Measurements from ENCODE around the gene CPN2.

- TF ChIP-seq POLR2A (IDR thresholded peaks at IDR 0.05; ENCODE audit: low read depth, low read length) = no peak
- no peak for TF ChIP-seq SPI1 (IDR thresholded peaks at IDR 0.05; ENCODE audit: low read depth, low read length)
- TF ChIP-seq POLR2AphosphoS5 (IDR thresholded peaks at IDR 0.05; ENCODE audit: low read depth, low read length) = no peak
- TF ChIP-seq TAF1 (IDR thresholded peaks at IDR 0.05; ENCODE audit: low read depth, low read length) = no peak
- no peak for TF ChIP-seq POU2F2 (IDR thresholded peaks at IDR 0.05; ENCODE audit: low read depth, low read length)
Observed at GRCh38 chr3:194390835-194391234, 39.7 kb upstream of the CPN2 start.
